Activated CD8-positive, alpha-beta T cell treated with anti-CD3 and anti-CD28 coated beads, Interleukin-2, amount 10 ng/mL, durations not matched to agents 7 days and 5 days (primary cell): ENCODE measurements around the gene MTIF3. TPM values are rescaled to one million over a fixed set of nuclear protein-coding genes. Genes with fewer than 3 reads are reported as not detected.
"Not testable (repeated sequence)": the region's sequence is repeated elsewhere in the genome, so short reads cannot be mapped to it uniquely, and the experiment has no call there.

ENCODE experiments used
- ATAC-seq: fragments of 150-1000 bp; cut with Tn5 transposase; one replicate; pipeline ENCODE4 v1.10.0; 2021; ENCODE audit warnings: moderate library complexity
- CTCF ChIA-PET: fragments of 350-600 bp; sonication (Branson Sonifier 250); formaldehyde crosslinking; loops from one replicate; lab custom pipeline; 2021; ENCODE audit warnings: antibody characterized with exemption; lab: Charles Lee
- POLR2A ChIA-PET: fragments of 350-600 bp; sonication (Branson Sonifier 250); formaldehyde crosslinking; loops from one replicate; lab custom pipeline; 2021; ENCODE audit warnings: antibody characterized with exemption; lab: Charles Lee
- DNase-seq: peaks from one replicate; pipeline ENCODE4 v3.0.0-alpha.2; 2020
- H3K27ac Mint-ChIP-seq: one replicate; pipeline ENCODE4 v1.8.0; 2021; ENCODE audit warnings: mild to moderate bottlenecking, mixed read lengths
- H3K27me3 Mint-ChIP-seq: one replicate; pipeline ENCODE4 v1.8.0; 2021; ENCODE audit warnings: low read depth, mixed read lengths
- H3K36me3 Mint-ChIP-seq: one replicate; pipeline ENCODE4 v1.8.0; 2021; ENCODE audit warnings: low read depth, mixed read lengths
- H3K4me1 Mint-ChIP-seq: one replicate; pipeline ENCODE4 v1.8.0; 2021; ENCODE audit warnings: low read depth, mixed read lengths
- H3K4me3 Mint-ChIP-seq: one replicate; pipeline ENCODE4 v1.8.0; 2021; ENCODE audit warnings: mild to moderate bottlenecking, mixed read lengths
- H3K9me3 Mint-ChIP-seq: one replicate; pipeline ENCODE4 v1.8.0; 2022; ENCODE audit warnings: mixed read lengths; ENCODE audit not compliant: insufficient read depth
- total RNA-seq, 2 experiments: library from RNA; stranded (reverse); gene quantifications; one replicate each; pipeline ENCODE4 v1.2.3, GENCODE V29; 2021

The MTIF3 gene
- total RNA-seq, 2 experiments from 2014 or later, result 39.9 to 44.7 TPM

DNA sequence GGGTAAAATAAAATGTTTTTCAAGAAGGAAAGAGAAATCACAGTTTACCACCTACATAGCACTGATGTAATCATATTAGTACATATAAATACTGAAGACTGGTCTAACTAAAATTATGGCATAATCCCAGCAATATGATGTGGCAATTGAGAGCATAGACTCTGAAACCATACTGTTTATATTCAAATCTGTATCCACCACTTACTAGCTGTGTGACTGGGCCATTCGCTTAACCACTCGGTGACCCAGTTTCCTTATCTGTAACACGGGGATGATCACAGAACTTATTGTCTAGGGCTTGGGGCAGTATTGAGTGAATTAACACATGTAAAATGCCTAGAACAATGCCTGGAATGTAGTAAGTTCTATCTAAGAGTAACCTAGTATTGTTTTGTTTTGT lies 39.0 kb downstream of the MTIF3 start:
- DNase-seq (no peak), ATAC-seq (no peak)
- Mint-ChIP-seq H3K27ac (no peak overlapping the region), H3K4me3 (no peak overlapping the region), H3K36me3 (no peaks in the 10 kb centered on the region), H3K9me3 (no peaks in the 10 kb centered on the region), H3K27me3 (peaks cover 53% of the 10 kb centered on the region), H3K4me1 (peaks cover 3% of the 10 kb centered on the region)
- ChIA-PET CTCF (interaction anchor here (1.2 kb wide), 1 partner anchor 415 kb away, joined by 4 read pairs; no protein-coding TSS in a partner anchor), POLR2A (interaction anchor here (0.9 kb wide), 1 partner anchor 16 kb away, joined by 3 read pairs; no protein-coding TSS in a partner anchor)

DNA sequence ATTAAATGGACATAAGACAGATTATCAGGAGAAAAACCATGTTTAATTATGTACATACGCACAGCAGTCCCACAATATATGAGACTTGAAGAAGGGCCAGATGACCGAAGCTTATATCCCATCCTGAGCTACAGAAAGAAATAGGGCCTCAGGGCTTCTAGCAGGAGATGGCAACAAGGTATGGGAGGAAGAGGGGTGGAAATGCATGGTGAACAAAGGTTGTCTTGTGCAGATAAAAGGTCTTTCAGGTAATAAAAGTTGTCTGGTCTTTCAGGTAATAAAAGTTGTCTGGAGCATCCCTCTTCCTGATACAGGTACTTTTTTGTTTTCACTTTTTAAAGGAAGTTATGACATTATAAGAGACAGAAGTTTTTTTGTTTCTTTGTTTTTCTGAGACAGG lies 41.4 kb downstream of the MTIF3 start:
- peaks cover 42% of the 10 kb centered on the region for H3K27me3 Mint-ChIP-seq
- ATAC-seq (no peak), DNase-seq (no peak)
- ChIA-PET POLR2A (no interaction called here), CTCF (interaction anchor here (1.8 kb wide), 1 partner anchor 418 kb away, joined by 7 read pairs; no protein-coding TSS in a partner anchor)
- peaks cover 4% of the 10 kb centered on the region for H3K4me1 Mint-ChIP-seq
- no peak overlapping the region for H3K27ac Mint-ChIP-seq
- no peaks in the 10 kb centered on the region for H3K9me3 Mint-ChIP-seq
- H3K36me3 Mint-ChIP-seq, result no peaks in the 10 kb centered on the region
- H3K4me3 Mint-ChIP-seq, result no peak overlapping the region

DNA sequence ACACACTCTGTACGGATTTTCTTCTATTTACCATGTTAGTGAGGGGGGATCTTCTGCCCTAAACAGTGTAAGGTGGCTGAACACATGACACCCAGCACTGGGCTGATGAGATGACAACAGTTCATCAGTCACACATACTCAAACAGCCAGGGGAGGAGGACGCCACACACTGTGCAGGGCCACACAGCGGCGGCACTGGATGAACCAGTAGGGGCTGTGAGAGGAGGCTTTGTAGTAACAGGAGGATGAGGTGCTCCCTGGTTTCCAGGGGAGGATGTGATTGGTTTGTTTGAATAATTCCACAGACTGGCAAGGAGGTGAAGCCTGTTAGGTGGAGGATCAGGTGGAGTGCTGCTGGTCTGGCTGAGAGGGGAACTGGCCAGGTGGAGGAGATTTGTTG lies 42.3 kb downstream of the MTIF3 start:
- H3K36me3 Mint-ChIP-seq, result no peaks in the 10 kb centered on the region
- H3K4me3 Mint-ChIP-seq, result no peak overlapping the region
- POLR2A ChIA-PET, result no interaction called here

DNA sequence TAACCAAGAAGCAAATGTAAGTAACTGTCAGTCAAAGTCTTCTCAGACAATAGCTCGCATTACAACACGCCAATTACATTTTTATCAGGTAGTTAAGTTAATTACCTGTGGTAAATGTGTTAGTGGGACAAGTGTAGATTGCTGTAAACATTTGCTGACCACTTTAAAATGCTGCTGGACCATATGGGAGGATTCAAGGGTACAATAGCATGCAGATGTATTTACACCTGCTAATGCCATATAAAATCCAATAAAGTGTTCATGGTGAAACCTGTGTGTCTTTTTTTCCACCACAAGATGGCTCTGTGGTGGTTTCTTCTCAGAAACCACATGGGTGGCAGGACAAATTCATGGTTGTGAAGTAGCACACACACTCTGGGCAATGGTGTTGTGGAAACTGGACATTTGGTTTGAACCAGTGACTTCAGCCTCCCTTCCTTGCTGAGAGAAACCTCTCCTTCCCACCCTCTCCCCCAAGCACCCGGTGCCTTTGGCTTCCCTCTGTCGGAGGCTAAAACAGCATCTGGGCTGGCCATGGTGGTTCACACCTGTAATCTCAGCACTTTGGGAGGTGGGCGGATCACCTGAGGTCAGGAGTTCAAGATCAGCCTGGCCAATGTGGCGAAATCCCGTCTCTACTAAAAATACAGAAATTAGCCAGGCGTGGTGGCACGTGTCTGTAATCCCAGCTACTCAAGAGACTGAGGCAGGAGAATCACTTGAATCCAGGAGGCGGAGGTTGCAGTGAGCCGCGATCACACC lies 44.0 kb downstream of the MTIF3 start:
- CTCF ChIA-PET, result interaction anchor here (0.9 to 1.8 kb wide), 5 partner anchors 33 to 420 kb away, joined by 3 to 10 read pairs (median 5); no protein-coding TSS in a partner anchor
- no peaks in the 10 kb centered on the region for H3K9me3 Mint-ChIP-seq
- DNase-seq, result peak; percentile 51
- peaks cover 6% of the 10 kb centered on the region for H3K4me1 Mint-ChIP-seq
- ATAC-seq, result peak; percentile 64
- no peak overlapping the region for H3K27ac Mint-ChIP-seq
- peaks cover 32% of the 10 kb centered on the region for H3K27me3 Mint-ChIP-seq
- no peak overlapping the region for H3K4me3 Mint-ChIP-seq
- POLR2A ChIA-PET, result no interaction called here
- H3K36me3 Mint-ChIP-seq, result no peaks in the 10 kb centered on the region

More for the DNA sequence above, 42.3 kb downstream of the MTIF3 start:
- Mint-ChIP-seq H3K27ac (no peak overlapping the region), H3K9me3 (no peaks in the 10 kb centered on the region), H3K27me3 (peaks cover 44% of the 10 kb centered on the region), H3K4me1 (peaks cover 4% of the 10 kb centered on the region)
- DNase-seq (no peak), ATAC-seq (no peak)
- CTCF ChIA-PET, result interaction anchor here (1.8 kb wide), 1 partner anchor 419 kb away, joined by 7 read pairs; no protein-coding TSS in a partner anchor

DNA sequence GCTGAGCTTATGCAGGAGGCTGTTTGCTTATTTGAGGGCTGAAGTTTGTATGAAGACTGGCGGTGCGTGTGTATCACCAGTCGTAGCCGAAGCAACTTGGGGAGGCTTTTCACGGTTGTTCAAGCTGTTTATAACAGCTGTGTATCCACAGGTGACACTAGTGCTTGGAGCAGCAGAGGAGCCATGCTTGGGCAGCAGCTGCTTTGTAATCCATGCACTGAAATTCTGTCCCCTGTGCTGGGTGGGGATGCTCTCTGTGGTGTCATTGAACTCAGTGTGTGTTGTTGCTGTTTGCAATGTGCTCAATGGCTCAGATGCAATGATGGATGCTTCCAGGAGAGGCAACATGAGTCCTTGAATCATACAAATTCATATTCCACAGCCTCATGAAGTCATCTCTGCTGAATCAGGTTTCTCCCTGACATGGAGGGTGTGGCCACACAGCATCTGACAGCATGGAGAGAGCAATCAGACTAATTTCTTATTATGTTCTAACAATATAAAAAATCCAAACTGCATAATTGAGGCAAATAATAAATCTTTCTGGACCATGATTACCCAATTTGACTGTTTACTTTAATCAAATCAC lies 44.7 kb downstream of the MTIF3 start:
- ATAC-seq, result no peak

DNA sequence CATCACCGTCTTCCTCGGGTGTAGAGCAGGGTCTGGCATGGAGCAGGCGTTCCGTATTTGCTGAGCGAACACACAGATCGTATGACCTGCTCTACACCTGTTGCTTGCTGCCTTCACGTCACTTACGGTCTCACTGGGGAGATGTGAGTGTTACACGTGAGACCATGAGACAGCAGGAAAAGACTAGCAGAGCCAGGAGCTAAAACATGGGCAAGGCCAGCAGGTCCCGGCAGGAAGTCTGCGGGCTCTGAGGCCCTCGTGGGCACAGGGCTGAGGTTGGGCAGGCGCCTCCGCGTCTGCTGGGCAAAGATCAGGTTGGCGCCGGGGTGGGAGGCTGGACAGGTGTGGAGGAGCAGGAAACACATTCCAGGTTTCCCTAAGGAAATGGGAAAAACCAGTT lies 45.7 kb downstream of the MTIF3 start:
- no peak overlapping the region for H3K27ac Mint-ChIP-seq
- peaks cover 27% of the 10 kb centered on the region for H3K27me3 Mint-ChIP-seq
- no peaks in the 10 kb centered on the region for H3K9me3 Mint-ChIP-seq
- POLR2A ChIA-PET, result interaction anchor here (1.3 kb wide), 1 partner anchor 19 kb away, joined by 4 read pairs; the partner anchor contains the start of gene GTF3A
- DNase-seq, result no peak
- H3K4me1 Mint-ChIP-seq, result peaks cover 10% of the 10 kb centered on the region
- CTCF ChIA-PET, result interaction anchor here (1.8 kb wide), 1 partner anchor 422 kb away, joined by 10 read pairs; no protein-coding TSS in a partner anchor
- ATAC-seq, result no peak
- H3K4me3 Mint-ChIP-seq, result no peak overlapping the region
- no peaks in the 10 kb centered on the region for H3K36me3 Mint-ChIP-seq

More for the DNA sequence above, 44.7 kb downstream of the MTIF3 start:
- peaks cover 10% of the 10 kb centered on the region for H3K4me1 Mint-ChIP-seq
- no peaks in the 10 kb centered on the region for H3K36me3 Mint-ChIP-seq
- no peak overlapping the region for H3K4me3 Mint-ChIP-seq
- peaks cover 31% of the 10 kb centered on the region for H3K27me3 Mint-ChIP-seq
- H3K27ac Mint-ChIP-seq, result no peak overlapping the region
- ChIA-PET CTCF (interaction anchor here (0.9 to 1.8 kb wide), 5 partner anchors 32 to 421 kb away, joined by 3 to 10 read pairs (median 5); no protein-coding TSS in a partner anchor), POLR2A (no interaction called here)
- DNase-seq, result no peak
- H3K9me3 Mint-ChIP-seq, result no peaks in the 10 kb centered on the region

DNA sequence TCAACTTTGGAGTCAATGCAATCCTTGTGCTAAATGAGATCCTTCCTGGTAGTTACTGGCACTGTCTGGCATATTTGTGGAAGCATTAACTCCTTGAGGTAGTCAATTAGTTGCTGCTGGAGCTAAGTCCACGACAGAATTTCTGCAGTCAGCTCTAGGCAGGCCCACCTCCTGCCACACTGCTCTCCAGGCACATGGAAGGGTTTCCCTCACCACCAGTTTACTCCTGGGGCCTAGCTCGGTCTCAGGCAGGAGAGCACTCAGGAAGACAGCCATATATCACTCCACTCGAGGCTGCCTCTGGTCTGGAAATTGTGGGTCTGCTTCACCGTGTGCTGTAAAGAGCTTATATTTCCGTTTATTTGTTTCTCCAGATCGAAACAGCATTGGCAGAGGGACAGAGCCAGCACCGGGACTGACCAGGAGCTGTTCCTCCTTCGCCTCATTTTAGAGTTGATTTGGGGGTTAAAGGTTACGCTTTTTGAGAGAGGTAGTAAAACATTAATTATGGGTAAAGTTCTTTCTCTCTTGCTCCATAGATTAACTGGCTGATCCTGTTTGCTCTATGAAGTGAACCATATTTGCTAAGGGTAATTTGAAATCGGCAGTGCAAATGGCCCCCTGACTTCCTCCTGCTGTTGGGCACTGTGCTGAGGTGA lies 46.5 kb downstream of the MTIF3 start:
- ChIA-PET POLR2A (interaction anchor here (1.2 to 1.3 kb wide), 2 partner anchors 20 to 22 kb away, joined by 3 to 4 read pairs; partner anchors contain the start of gene GTF3A), CTCF (interaction anchor here (0.8 to 1.2 kb wide), 4 partner anchors 22 to 423 kb away, joined by 3 read pairs; no protein-coding TSS in a partner anchor)
- Mint-ChIP-seq H3K36me3 (no peaks in the 10 kb centered on the region), H3K4me3 (no peak overlapping the region), H3K4me1 (peaks cover 10% of the 10 kb centered on the region), H3K27me3 (peaks cover 19% of the 10 kb centered on the region), H3K9me3 (no peaks in the 10 kb centered on the region), H3K27ac (no peak overlapping the region)
- DNase-seq (no peak), ATAC-seq (no peak)

DNA sequence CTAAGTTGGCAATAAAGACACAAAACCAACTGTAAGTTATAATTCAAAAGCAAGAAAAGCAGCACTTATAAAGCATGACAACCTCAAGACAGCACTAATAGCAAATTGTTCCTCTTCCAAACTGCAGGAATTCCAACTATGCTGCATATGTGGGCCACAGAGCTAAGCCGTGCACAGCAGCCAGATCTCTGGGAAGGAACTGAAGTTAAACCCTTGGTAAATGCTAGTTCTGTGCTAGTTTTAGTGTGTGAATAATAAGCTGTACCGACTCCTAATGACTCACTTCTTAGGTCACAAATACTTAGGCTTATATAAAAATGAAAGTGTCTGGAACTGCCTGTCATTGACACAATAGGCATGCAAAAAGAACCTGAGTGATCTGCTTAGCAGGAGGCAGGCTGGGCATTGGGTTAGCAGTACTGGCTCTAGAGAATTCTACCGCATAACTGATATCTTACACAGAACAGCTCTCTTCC lies 47.1 kb downstream of the MTIF3 start:
- no peak overlapping the region for H3K4me3 Mint-ChIP-seq
- CTCF ChIA-PET, result interaction anchor here (0.8 to 1.2 kb wide), 4 partner anchors 23 to 423 kb away, joined by 3 read pairs; no protein-coding TSS in a partner anchor
- ATAC-seq, result no peak
- H3K36me3 Mint-ChIP-seq, result no peaks in the 10 kb centered on the region
- no peaks in the 10 kb centered on the region for H3K9me3 Mint-ChIP-seq
- DNase-seq, result no peak
- POLR2A ChIA-PET, result interaction anchor here (1.2 kb wide), 1 partner anchor 23 kb away, joined by 3 read pairs; no protein-coding TSS in a partner anchor
- peaks cover 10% of the 10 kb centered on the region for H3K4me1 Mint-ChIP-seq
- H3K27ac Mint-ChIP-seq, result no peak overlapping the region
- H3K27me3 Mint-ChIP-seq, result peaks cover 14% of the 10 kb centered on the region

DNA sequence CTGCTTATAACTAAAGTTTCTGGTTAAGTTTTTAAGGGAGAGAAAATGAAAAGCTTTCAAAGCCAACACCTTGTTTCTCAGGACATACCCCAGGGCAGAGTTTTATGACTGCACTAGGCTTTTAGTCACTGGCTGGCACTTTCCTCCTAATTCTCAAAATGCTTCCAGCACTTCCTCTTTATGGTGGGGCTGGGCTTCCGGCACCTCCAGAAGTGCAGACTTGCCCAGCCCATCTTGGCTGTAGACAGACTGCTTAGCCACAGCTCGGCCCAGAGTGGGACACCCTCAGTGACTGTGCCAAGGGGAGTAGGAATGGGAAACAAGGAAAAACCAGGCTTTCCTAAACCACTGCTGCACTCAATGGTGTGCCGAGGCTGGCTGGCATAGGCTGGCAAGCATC lies 49.2 kb downstream of the MTIF3 start:
- ChIA-PET CTCF (no interaction called here), POLR2A (no interaction called here)
- Mint-ChIP-seq H3K4me1 (peaks cover 6% of the 10 kb centered on the region), H3K27me3 (peaks cover 4% of the 10 kb centered on the region), H3K4me3 (no peak overlapping the region), H3K36me3 (no peaks in the 10 kb centered on the region), H3K9me3 (no peaks in the 10 kb centered on the region), H3K27ac (no peak overlapping the region)
- DNase-seq, result no peak
- ATAC-seq, result no peak

DNA sequence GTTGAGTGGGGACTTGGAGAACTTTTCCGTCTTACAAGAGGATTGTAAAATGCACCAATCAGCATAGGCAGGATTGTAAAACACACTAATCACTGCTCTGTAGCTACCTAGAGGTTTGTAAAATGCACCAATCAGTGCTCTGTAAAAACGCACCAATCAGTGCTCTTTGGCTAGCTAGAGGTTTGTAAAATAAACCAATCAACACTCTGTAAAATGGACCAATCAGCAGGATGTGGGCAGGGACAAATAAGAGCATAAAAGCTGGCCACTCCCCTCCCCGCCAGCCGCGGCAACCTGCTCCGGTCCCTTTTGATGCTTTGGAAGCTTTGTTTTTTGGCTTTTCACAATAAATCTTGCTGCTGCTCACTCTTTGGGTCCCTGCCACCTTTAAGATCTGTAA lies 50.0 kb downstream of the MTIF3 start:
- POLR2A ChIA-PET, result interaction anchor here (0.5 kb wide), 1 partner anchor 13 kb away, joined by 3 read pairs; no protein-coding TSS in a partner anchor
- H3K4me3 Mint-ChIP-seq, DNase-seq, H3K27ac Mint-ChIP-seq, H3K27me3 Mint-ChIP-seq, ATAC-seq, H3K4me1 Mint-ChIP-seq, H3K9me3 Mint-ChIP-seq, H3K36me3 Mint-ChIP-seq: not testable (repeated sequence)
- CTCF ChIA-PET, result interaction anchor here (0.7 kb wide), 1 partner anchor 27 kb away, joined by 3 read pairs; no protein-coding TSS in a partner anchor

DNA sequence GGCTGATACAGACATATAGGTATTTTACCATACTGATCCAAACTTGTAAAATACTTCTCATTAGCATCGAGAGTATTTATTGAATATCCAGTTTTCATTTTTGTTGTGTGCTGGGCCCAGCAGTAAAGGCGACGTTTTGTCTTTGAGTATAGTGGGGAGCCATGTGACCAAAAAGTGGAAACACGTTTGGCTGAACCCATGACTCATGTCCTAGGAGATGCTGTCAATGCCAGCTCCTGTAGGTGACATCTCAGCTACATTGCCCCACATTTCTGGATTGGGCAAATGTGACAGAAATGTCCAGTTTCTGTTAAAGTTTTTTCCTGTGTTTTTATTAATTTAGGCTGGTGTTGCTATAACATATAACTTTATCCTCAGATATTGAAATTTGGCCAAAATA lies 52.0 kb downstream of the MTIF3 start:
- Mint-ChIP-seq H3K4me3 (no peak overlapping the region), H3K9me3 (no peaks in the 10 kb centered on the region), H3K27me3 (peaks cover 2% of the 10 kb centered on the region), H3K4me1 (peaks cover 6% of the 10 kb centered on the region), H3K27ac (no peak overlapping the region), H3K36me3 (no peaks in the 10 kb centered on the region)
- POLR2A ChIA-PET, result no interaction called here
- ATAC-seq (no peak), DNase-seq (no peak)
- CTCF ChIA-PET, result interaction anchor here (2.1 kb wide), 1 partner anchor 428 kb away, joined by 6 read pairs; no protein-coding TSS in a partner anchor
